Aorta (tissue), 5 donors: Measurements from ENCODE around the gene HOMER2. TPM values are rescaled to one million over a fixed set of nuclear protein-coding genes. Genes with fewer than 3 reads are reported as not detected.

Source experiments
- ATAC-seq: fragments of 200-7000 bp; cut with Tn5 transposase; one replicate; pipeline ENCODE4 v1.9.1; 2022; ENCODE audit warnings: moderate library complexity; ENCODE audit not compliant: low FRiP score
- DNase-seq, 2 donors: peaks; one replicate each; pipeline ENCODE4 v3.0.0-alpha.2; 2020
- H3K27ac ChIP-seq, 2 donors: one replicate each; pipeline ENCODE4 v1.5.1; 2013; ENCODE audit warnings: low read length in 2 of 2, mild to moderate bottlenecking in 2 of 2, moderate library complexity in 2 of 2, control low read depth in 1 of 2, inconsistent platforms in 1 of 2, low read depth in 1 of 2
- H3K27me3 ChIP-seq, 2 donors: one replicate each; pipeline ENCODE4 v1.6.1; 2013; ENCODE audit warnings: control low read depth in 1 of 2, low read length in 1 of 2, mild to moderate bottlenecking in 1 of 2, moderate library complexity in 1 of 2; ENCODE audit not compliant: insufficient read depth in 2 of 2, control insufficient read depth in 1 of 2
- H3K36me3 ChIP-seq, 2 donors: one replicate each; pipeline ENCODE4 v1.6.1; 2013; ENCODE audit warnings: control low read depth in 1 of 2, low read length in 1 of 2, mild to moderate bottlenecking in 1 of 2; ENCODE audit not compliant: insufficient read depth in 2 of 2, control insufficient read depth in 1 of 2
- H3K4me1 ChIP-seq, 2 donors: one replicate each; pipeline ENCODE4 v1.6.1; 2013; ENCODE audit warnings: low read length in 2 of 2, control low read depth in 1 of 2, mild to moderate bottlenecking in 1 of 2, moderate library complexity in 1 of 2; ENCODE audit not compliant: insufficient read depth in 2 of 2, control insufficient read depth in 1 of 2
- H3K4me3 ChIP-seq, 2 donors: one replicate each; pipeline ENCODE4 v1.5.1; 2013; ENCODE audit warnings: low read length in 2 of 2, control low read depth in 1 of 2, mild to moderate bottlenecking in 1 of 2
- H3K9me3 ChIP-seq: one replicate; pipeline ENCODE4 v1.6.1; 2013; ENCODE audit warnings: mild to moderate bottlenecking, low read length; ENCODE audit not compliant: control insufficient read depth
- WGBS, 2 donors: extraction: QIAGEN DNeasy Blood & Tissue Kit; methylation state at CpG; one replicate each; pipeline ENCODE4 v1.1.7; 2013; 5-methylcytosine and 5-hydroxymethylcytosine counted together
- intact Hi-C, 2 donors: fragments of 100-400 bp; cut with DNase I; formaldehyde crosslinking; loops; one replicate each; pipeline versions ENCODE4 v1.14.2 to v1.15.0; 2022
- polyA plus RNA-seq, 2 donors: library from polyadenylated mRNA; stranded (reverse); fragments of 200-250 nt; gene quantifications; one replicate each; pipeline ENCODE4 v1.2.3, GENCODE V29; 2013
- total RNA-seq, 2 donors: library from RNA; stranded (reverse); fragmentation: NEBNext Ultra II Directional; extraction: Animal tissue kit (Norgen Biotek cat#: 25700); gene quantifications; one replicate each; pipeline ENCODE4 v1.2.1, GENCODE V29; 2021
- donor health status: healthy with polysubstance abuse.
- donor health status: Bipolar disorder and iron deficiency.
- donor health status: DM: no; HTN: no; CAD: no.
- donor health status: DM: no; HTN: no; CAD: no.
- donor health status: DM: yes; HTN: yes; CAD: no.

The HOMER2 gene
- total and polyA plus RNA-seq, 4 donors = 0.50 to 7.1 (median 2.3) TPM

- H3K36me3 ChIP-seq = peaks cover 0 to 5% of the 10 kb centered on the region in 2 donors
- ATAC-seq = no peak
Observed at GRCh38 chr15:82838096-82838735, 114.3 kb downstream of the HOMER2 start.

DNA sequence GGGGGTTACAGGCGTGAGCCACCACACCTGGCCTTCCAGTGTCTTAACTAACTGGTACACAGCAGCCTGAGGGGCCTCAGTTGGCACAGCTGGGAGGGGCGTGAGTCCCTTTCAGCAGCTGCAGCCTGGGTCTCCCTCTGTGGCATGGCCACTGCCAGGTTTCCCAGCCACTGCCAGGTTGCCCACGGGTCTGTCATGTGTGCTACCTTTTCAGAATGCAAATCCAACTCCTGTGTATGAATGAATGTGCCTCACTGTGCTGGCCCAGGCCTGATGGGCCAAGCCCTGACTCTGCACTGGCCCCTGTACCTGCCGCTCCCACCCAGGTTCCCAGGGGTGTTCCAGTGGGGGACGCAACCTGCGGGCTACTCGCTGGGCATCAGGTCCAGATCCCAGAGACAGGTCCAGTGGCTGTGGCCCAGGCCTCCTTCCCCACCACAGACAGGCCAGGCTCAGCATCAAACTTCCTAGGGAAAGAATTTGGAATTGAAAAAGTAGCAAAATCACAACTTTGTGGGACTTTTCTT, 117.1 kb downstream of the HOMER2 start:
- Histone ChIP-seq H3K36me3 (peaks cover 0 to 7% of the 10 kb centered on the region in 2 donors), H3K4me3 (no peak overlapping the region), H3K27me3 (no peaks in the 10 kb centered on the region), H3K9me3 (peaks cover 1% of the 10 kb centered on the region), H3K4me1 (no peaks in the 10 kb centered on the region), H3K27ac (no peak overlapping the region)
- intact Hi-C loops = no loop called here
- ATAC-seq (no peak), DNase-seq (no peak)
- WGBS, 2 donors = 96 to 97% methylated on average over 7 of the region's 7 CpGs

More at GRCh38 chr15:82838096-82838735, 114.3 kb downstream of the HOMER2 start:
- Histone ChIP-seq H3K4me1 (no peaks in the 10 kb centered on the region), H3K4me3 (no peak overlapping the region), H3K9me3 (peaks cover 1% of the 10 kb centered on the region), H3K27ac (no peak overlapping the region), H3K27me3 (no peaks in the 10 kb centered on the region)
- intact Hi-C loops = no loop called here
- no peak for DNase-seq
- WGBS, 2 donors = 92 to 96% methylated on average over 14 of the region's 14 CpGs

DNA sequence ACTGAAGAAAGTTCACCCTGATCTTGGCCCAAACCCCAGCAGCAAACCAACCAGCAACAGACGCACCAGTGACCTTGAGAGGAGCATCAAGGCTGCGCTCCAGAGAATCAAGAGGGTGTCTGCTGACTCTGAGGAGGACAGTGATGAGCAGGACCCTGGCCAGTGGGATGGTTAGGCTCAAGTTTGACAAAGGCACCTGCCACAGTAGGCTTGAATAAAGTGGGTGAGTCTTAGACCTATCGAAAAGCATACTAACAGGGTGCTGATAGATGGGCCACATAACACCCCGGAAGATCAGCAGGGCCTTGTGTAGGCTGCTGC, 119.2 kb downstream of the HOMER2 start:
- intact Hi-C loops = no loop called here
- Histone ChIP-seq H3K4me1 (no peaks in the 10 kb centered on the region), H3K36me3 (peaks cover 0 to 7% of the 10 kb centered on the region in 2 donors), H3K27me3 (no peaks in the 10 kb centered on the region), H3K4me3 (no peak overlapping the region), H3K27ac (no peak overlapping the region), H3K9me3 (peaks cover 1% of the 10 kb centered on the region)
- no peak for DNase-seq
- no peak for ATAC-seq
- 96% methylated on average over 4 of the region's 4 CpGs for WGBS, 2 donors

- H3K4me1 ChIP-seq = no peaks in the 10 kb centered on the region
- H3K36me3 ChIP-seq = peaks cover 0 to 7% of the 10 kb centered on the region in 2 donors
- intact Hi-C loops = no loop called here
- no peaks in the 10 kb centered on the region for H3K27me3 ChIP-seq
- H3K9me3 ChIP-seq = peaks cover 1% of the 10 kb centered on the region
- H3K4me3 ChIP-seq = no peak overlapping the region
- DNase-seq = no peak
- no peak for ATAC-seq
- H3K27ac ChIP-seq = no peak overlapping the region
- 68% methylated on average over 13 of the region's 13 CpGs for WGBS, 2 donors
Observed at GRCh38 chr15:82832601-82833361, 119.7 kb downstream of the HOMER2 start.

DNA sequence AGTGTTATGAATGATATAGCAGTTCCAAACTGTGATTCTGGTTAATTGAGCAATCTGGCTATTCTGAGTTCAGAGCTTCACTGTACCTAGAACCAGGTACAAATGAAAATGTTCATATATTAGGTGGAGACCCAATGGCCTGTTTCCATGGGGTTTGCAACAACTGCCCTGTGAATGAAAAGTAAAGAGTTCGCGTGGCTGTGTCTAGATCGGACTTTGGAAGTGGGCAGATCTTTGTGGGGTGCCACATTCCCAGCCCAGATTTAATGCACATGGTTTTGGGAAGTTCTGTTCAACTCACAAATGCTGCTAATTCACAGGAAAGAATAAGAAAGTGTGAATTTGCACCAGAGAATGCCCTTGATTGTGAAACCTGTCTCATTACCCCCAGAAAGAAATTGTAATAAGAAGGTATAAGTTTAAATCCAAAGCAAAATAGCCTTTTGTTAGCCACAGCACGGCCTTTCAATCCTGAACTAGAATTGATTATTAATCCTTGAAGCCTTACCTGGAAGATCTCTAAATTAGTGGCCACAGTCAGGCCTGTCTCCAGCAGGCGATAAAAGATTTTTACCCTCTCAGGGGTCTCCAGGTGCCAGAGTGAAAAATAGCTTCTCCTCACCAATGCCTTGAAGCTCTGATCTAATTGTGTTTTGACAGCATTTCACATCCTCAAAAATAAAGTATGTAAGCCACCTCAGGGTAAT, 120.5 kb downstream of the HOMER2 start:
- Histone ChIP-seq H3K27ac (no peak overlapping the region), H3K27me3 (no peaks in the 10 kb centered on the region), H3K4me1 (no peaks in the 10 kb centered on the region), H3K4me3 (no peak overlapping the region), H3K9me3 (peaks cover 1% of the 10 kb centered on the region), H3K36me3 (peaks cover 0 to 8% of the 10 kb centered on the region in 2 donors)
- WGBS, 2 donors = 94 to 95% methylated on average over 5 of the region's 5 CpGs
- ATAC-seq = no peak
- no peak for DNase-seq
- intact Hi-C loops = no loop called here

GRCh38 chr15:82830427-82831173, 121.9 kb downstream of the HOMER2 start:
- WGBS, 2 donors = 85 to 91% methylated on average over 18 of the region's 18 CpGs
- no peaks in the 10 kb centered on the region for H3K4me1 ChIP-seq
- intact Hi-C loops = no loop called here
- DNase-seq (no peak), ATAC-seq (no peak)
- H3K9me3 ChIP-seq = no peaks in the 10 kb centered on the region
- H3K4me3 ChIP-seq = no peak overlapping the region
- no peaks in the 10 kb centered on the region for H3K27me3 ChIP-seq
- H3K36me3 ChIP-seq = peaks cover 0 to 6% of the 10 kb centered on the region in 2 donors
- no peak overlapping the region for H3K27ac ChIP-seq

DNA sequence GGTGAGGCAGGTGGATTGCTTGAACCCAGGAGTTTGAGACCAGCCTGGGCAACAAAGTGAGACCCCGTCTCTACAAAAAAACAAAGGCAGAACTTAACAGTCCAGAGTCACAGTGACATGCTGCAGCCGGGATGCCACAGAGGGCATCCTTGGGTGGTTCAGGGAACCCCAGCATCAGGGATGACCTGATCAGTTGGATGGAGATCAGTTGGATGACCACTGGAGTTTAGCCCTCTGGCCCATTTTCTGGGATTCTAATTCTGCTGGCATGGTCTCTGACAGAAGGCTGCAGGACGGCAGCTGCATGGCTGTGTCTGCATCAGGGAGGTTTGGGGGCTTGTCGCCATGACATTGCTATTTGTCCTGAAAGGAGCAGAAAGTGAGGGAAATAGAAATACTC, 123.3 kb downstream of the HOMER2 start:
- Histone ChIP-seq H3K9me3 (no peaks in the 10 kb centered on the region), H3K4me3 (no peak overlapping the region), H3K27me3 (no peaks in the 10 kb centered on the region), H3K36me3 (peaks cover 0 to 6% of the 10 kb centered on the region in 2 donors), H3K4me1 (no peaks in the 10 kb centered on the region), H3K27ac (no peak overlapping the region)
- ATAC-seq = no peak
- WGBS, 2 donors = 90 to 91% methylated on average over 4 of the region's 4 CpGs
- DNase-seq = no peak
- intact Hi-C loops = no loop called here

GRCh38 chr15:82828075-82828474, 124.4 kb downstream of the HOMER2 start:
- Histone ChIP-seq H3K4me1 (no peaks in the 10 kb centered on the region), H3K27me3 (no peaks in the 10 kb centered on the region), H3K9me3 (no peaks in the 10 kb centered on the region), H3K36me3 (peaks cover 0 to 6% of the 10 kb centered on the region in 2 donors), H3K27ac (no peak overlapping the region), H3K4me3 (no peak overlapping the region)
- DNase-seq (no peak), ATAC-seq (no peak)
- intact Hi-C loops = no loop called here
- 70 to 76% methylated on average over 1 of the region's 1 CpG for WGBS, 2 donors
